GM23338 (cell line): ENCODE results near the gene LSP1.

ENCODE experiments used
- CREB1 ChIP-seq: fragments of 250-450 bp; sonication (Bioruptor Pico); IDR thresholded peaks from 2 replicates; pipeline ENCODE4 v1.5.0; 2020; ENCODE audit warnings: low read depth, mild to moderate bottlenecking, moderate library complexity
- CTCF ChIP-seq, 2 experiments: fragments of 200-600 bp in 1 of 2; sonication (generic) in 1 of 2; conservative IDR thresholded peaks; 2 replicates each; pipeline versions ENCODE4 v1.5.1 to v1.6.1; 2016 to 2017; ENCODE audit warnings: antibody characterized with exemption in 2 of 2, low read depth in 2 of 2, mild to moderate bottlenecking in 2 of 2, moderate library complexity in 1 of 2
- EZH2 ChIP-seq: fragments of 200-600 bp; sonication (generic); IDR thresholded peaks from one replicate; pipeline ENCODE4 v1.8.0; 2017; ENCODE audit warnings: antibody characterized with exemption, mild to moderate bottlenecking, low read depth; ENCODE audit not compliant: unreplicated experiment
- EZH2phosphoT487 ChIP-seq: fragments of 200-600 bp; sonication (generic); IDR thresholded peaks from one replicate; pipeline ENCODE4 v1.8.1; 2018; ENCODE audit warnings: antibody characterized with exemption; ENCODE audit not compliant: unreplicated experiment
- JUNB ChIP-seq: IDR thresholded peaks from one replicate; pipeline ENCODE4 v1.6.1; 2016; ENCODE audit warnings: antibody characterized with exemption; ENCODE audit not compliant: unreplicated experiment
- POLR2AphosphoS5 ChIP-seq: IDR thresholded peaks from 2 replicates; pipeline ENCODE4 v1.6.1; 2016; ENCODE audit warnings: antibody characterized with exemption, low read depth

GRCh38 chr11:1872267-1872985 is 19.5 kb downstream of the LSP1 start:
- TF ChIP-seq CTCF (conservative IDR thresholded peaks at IDR 0.05; ENCODE audit: low read depth in 2 of 2) (no peak), POLR2AphosphoS5 (no peak), EZH2phosphoT487 (no peak), EZH2 (no peak), JUNB (no peak), CREB1 (CRISPR knock-in tag) (no peak)
